22Rv1 (cell line): ENCODE data around the gene ZDHHC11B.
"Not testable (repeated sequence)": the region's sequence is repeated elsewhere in the genome, so short reads cannot be mapped to it uniquely, and the experiment has no call there.

Source experiments
- CTCF ChIP-seq: fragments of 450-650 bp; IDR thresholded peaks from 2 replicates; pipeline ENCODE4 v1.5.1; 2017; ENCODE audit warnings: mild to moderate bottlenecking
- ZFX ChIP-seq: fragments of 450-650 bp; IDR thresholded peaks from 2 replicates; pipeline ENCODE4 v1.6.1; 2017; ENCODE audit warnings: antibody characterized with exemption, borderline replicate concordance

GRCh38 chr5:752532-753115, 31.9 kb downstream of the ZDHHC11B start:
- not testable (repeated sequence) for TF ChIP-seq CTCF, ZFX
